ENCODE measurements around the gene UNC5A.

The UNC5A gene

GRCh38 chr5:176901260-176902101 lies 91.1 kb downstream of the UNC5A start:
- peak; percentile 30 for DNase-seq

- no peak for DNase-seq
These were observed 91.9 kb downstream of the UNC5A start for GRCh38 chr5:176902102-176902814.

- no peak for DNase-seq
These were observed 92.7 kb downstream of the UNC5A start for GRCh38 chr5:176902911-176903664.

GRCh38 chr5:176904276-176904675 lies 93.9 kb downstream of the UNC5A start:
- DNase-seq, result no peak

GRCh38 chr5:176906126-176906525 lies 95.8 kb downstream of the UNC5A start:
- no peak for DNase-seq

- DNase-seq, result no peak
These were observed 96.4 kb downstream of the UNC5A start for GRCh38 chr5:176906796-176907195.

- DNase-seq, result peak; percentile 78
These were observed 98.5 kb downstream of the UNC5A start for GRCh38 chr5:176908675-176909368.

- no peak for DNase-seq
These were observed 101.8 kb downstream of the UNC5A start for GRCh38 chr5:176912115-176912514.

- no peak for DNase-seq
These were observed 105.5 kb downstream of the UNC5A start for GRCh38 chr5:176915906-176916305.

- no peak for DNase-seq
These were observed 106.0 kb downstream of the UNC5A start for GRCh38 chr5:176916337-176916736.

- DNase-seq, result no peak
These were observed 108.3 kb downstream of the UNC5A start for GRCh38 chr5:176918613-176919012.

- no peak for DNase-seq
These were observed 111.4 kb downstream of the UNC5A start for GRCh38 chr5:176921714-176922113.

- DNase-seq, result no peak
These were observed 112.5 kb downstream of the UNC5A start for GRCh38 chr5:176922817-176923216.

- no peak for DNase-seq
These were observed 117.2 kb downstream of the UNC5A start for GRCh38 chr5:176927562-176927961.

- DNase-seq, result no peak
These were observed 119.3 kb downstream of the UNC5A start for GRCh38 chr5:176929654-176930053.
